Liver (tissue), 9 donors: Measurements from ENCODE around the gene TACO1. TPM values are rescaled to one million over a fixed set of nuclear protein-coding genes. Genes with fewer than 3 reads are reported as not detected.

Source experiments
- DNase-seq: peaks from one replicate; pipeline ENCODE4 v3.0.0-alpha.2; 2017; ENCODE audit warnings: low spot score
- H3K27ac ChIP-seq, 2 donors: one replicate each; pipeline ENCODE4 v1.7.0; 2013; ENCODE audit warnings: inconsistent platforms in 2 of 2, low read length in 2 of 2, control low read depth in 1 of 2, low read depth in 1 of 2, mild to moderate bottlenecking in 1 of 2
- H3K27me3 ChIP-seq, 4 donors: one replicate each; pipeline versions ENCODE4 v1.6.1 to v1.7.0; 2013; ENCODE audit warnings: low read length in 3 of 4, inconsistent platforms in 1 of 4, mild to moderate bottlenecking in 1 of 4, moderate library complexity in 1 of 4; ENCODE audit not compliant: control insufficient read depth in 4 of 4, insufficient read depth in 4 of 4
- H3K36me3 ChIP-seq, 4 donors: one replicate each; pipeline versions ENCODE4 v1.6.1 to v1.7.0; 2013; ENCODE audit warnings: low read length in 3 of 4, mild to moderate bottlenecking in 3 of 4, low read depth in 1 of 4, moderate library complexity in 1 of 4; ENCODE audit not compliant: control insufficient read depth in 4 of 4, insufficient read depth in 3 of 4
- H3K4me1 ChIP-seq, 4 donors: one replicate each; pipeline versions ENCODE4 v1.6.1 to v1.7.0; 2013; ENCODE audit warnings: low read length in 3 of 4, mild to moderate bottlenecking in 3 of 4, moderate library complexity in 1 of 4; ENCODE audit not compliant: control insufficient read depth in 4 of 4, insufficient read depth in 4 of 4
- H3K4me3 ChIP-seq, 3 donors: one replicate each; pipeline versions ENCODE4 v1.6.1 to v1.7.0; 2013; ENCODE audit warnings: low read length in 3 of 3, control low read depth in 1 of 3, low read depth in 1 of 3, mild to moderate bottlenecking in 1 of 3
- H3K9ac ChIP-seq, 2 donors: one replicate each; pipeline ENCODE4 v1.7.0; 2013; ENCODE audit warnings: low read length in 2 of 2, mild to moderate bottlenecking in 2 of 2, moderate library complexity in 2 of 2, control low read depth in 1 of 2, low read depth in 1 of 2
- H3K9me3 ChIP-seq, 4 donors: one replicate each; pipeline versions ENCODE4 v1.6.1 to v1.7.0; 2013; ENCODE audit warnings: low read length in 3 of 4; ENCODE audit not compliant: control insufficient read depth in 4 of 4
- CTCF ChIP-seq: fragments of 150-350 bp; IDR thresholded peaks from 2 replicates; pipeline ENCODE4 v1.5.1; 2017; ENCODE audit warnings: improper control_type of control experiment, low read depth, low read length; ENCODE audit not compliant: missing input control
- EGR1 ChIP-seq, 2 donors: IDR thresholded peaks; 2 replicates each; pipeline ENCODE4 v1.6.1; 2016 to 2018; ENCODE audit warnings: antibody characterized with exemption in 2 of 2, low read depth in 2 of 2
- FOXA1 ChIP-seq: IDR thresholded peaks from 2 replicates; pipeline ENCODE4 v1.6.1; 2016; ENCODE audit warnings: antibody characterized with exemption
- FOXA2 ChIP-seq: IDR thresholded peaks from 2 replicates; pipeline ENCODE4 v1.6.1; 2016; ENCODE audit warnings: antibody characterized with exemption
- HNF4A ChIP-seq, 2 donors: conservative IDR thresholded peaks; 2 replicates each; pipeline ENCODE4 v1.6.1; 2016; ENCODE audit warnings: antibody characterized with exemption in 2 of 2, mild to moderate bottlenecking in 2 of 2
- HNF4G ChIP-seq: IDR thresholded peaks from 2 replicates; pipeline ENCODE4 v1.6.1; 2016; ENCODE audit warnings: antibody characterized with exemption
- JUND ChIP-seq, 2 donors: IDR thresholded peaks; 2 replicates each; pipeline ENCODE4 v1.6.1; 2016; ENCODE audit warnings: antibody characterized with exemption in 2 of 2
- MAX ChIP-seq: IDR thresholded peaks from 2 replicates; pipeline ENCODE4 v1.6.1; 2016; ENCODE audit warnings: antibody characterized with exemption
- NR2F2 ChIP-seq: IDR thresholded peaks from 2 replicates; pipeline ENCODE4 v1.6.1; 2016; ENCODE audit warnings: antibody characterized with exemption
- RAD21 ChIP-seq, 2 donors: IDR thresholded peaks; 2 replicates each; pipeline ENCODE4 v1.6.1; 2016; ENCODE audit warnings: antibody characterized with exemption in 2 of 2, mild to moderate bottlenecking in 2 of 2
- SP1 ChIP-seq: IDR thresholded peaks from 2 replicates; pipeline ENCODE4 v1.6.1; 2018; ENCODE audit warnings: antibody characterized with exemption, mild to moderate bottlenecking
- TAF1 ChIP-seq: conservative IDR thresholded peaks from 2 replicates; pipeline ENCODE4 v1.6.1; 2016; ENCODE audit warnings: antibody characterized with exemption, mild to moderate bottlenecking
- YY1 ChIP-seq: IDR thresholded peaks from 2 replicates; pipeline ENCODE4 v1.6.1; 2016; ENCODE audit warnings: antibody characterized with exemption, mild to moderate bottlenecking
- ZBTB33 ChIP-seq: IDR thresholded peaks from 2 replicates; pipeline ENCODE4 v1.6.1; 2016; ENCODE audit warnings: antibody characterized with exemption
- WGBS: extraction: QIAGEN DNeasy Blood & Tissue Kit; methylation state at CpG from one replicate; pipeline ENCODE4 v1.1.7; 2013; 5-methylcytosine and 5-hydroxymethylcytosine counted together
- polyA plus RNA-seq, 2 donors: library from polyadenylated mRNA; stranded (reverse) in 1 of 2; unstranded in 1 of 2; fragments of 200-250 nt in 1 of 2; fragments of >200 nt in 1 of 2; fragmentation: Nextera tagmentation in 1 of 2; extraction: Ambion mirVana in 1 of 2; gene quantifications; one replicate each; pipeline versions ENCODE4 v1.2.1 to v1.2.3, GENCODE V29; 2013 to 2015
- total RNA-seq, 2 donors: library from RNA; depleted of rRNA; stranded (reverse); fragments of >200 nt; gene quantifications; one replicate each; pipeline ENCODE4 v1.2.3, GENCODE V29; 2014
- TF ChIP-seq, protein P1 (sequence below): IDR thresholded peaks from 2 replicates; pipeline ENCODE4 v1.6.1; 2016; ENCODE audit warnings: antibody characterized with exemption, mild to moderate bottlenecking
- donor health status: healthy.
- donor health status: healthy.
- donor health status: healthy.
- donor health status: healthy.
- donor health status: healthy.

TACO1 gene
- total and polyA plus RNA-seq, 4 donors = 14.3 to 55.8 (median 41.7) TPM

DNA sequence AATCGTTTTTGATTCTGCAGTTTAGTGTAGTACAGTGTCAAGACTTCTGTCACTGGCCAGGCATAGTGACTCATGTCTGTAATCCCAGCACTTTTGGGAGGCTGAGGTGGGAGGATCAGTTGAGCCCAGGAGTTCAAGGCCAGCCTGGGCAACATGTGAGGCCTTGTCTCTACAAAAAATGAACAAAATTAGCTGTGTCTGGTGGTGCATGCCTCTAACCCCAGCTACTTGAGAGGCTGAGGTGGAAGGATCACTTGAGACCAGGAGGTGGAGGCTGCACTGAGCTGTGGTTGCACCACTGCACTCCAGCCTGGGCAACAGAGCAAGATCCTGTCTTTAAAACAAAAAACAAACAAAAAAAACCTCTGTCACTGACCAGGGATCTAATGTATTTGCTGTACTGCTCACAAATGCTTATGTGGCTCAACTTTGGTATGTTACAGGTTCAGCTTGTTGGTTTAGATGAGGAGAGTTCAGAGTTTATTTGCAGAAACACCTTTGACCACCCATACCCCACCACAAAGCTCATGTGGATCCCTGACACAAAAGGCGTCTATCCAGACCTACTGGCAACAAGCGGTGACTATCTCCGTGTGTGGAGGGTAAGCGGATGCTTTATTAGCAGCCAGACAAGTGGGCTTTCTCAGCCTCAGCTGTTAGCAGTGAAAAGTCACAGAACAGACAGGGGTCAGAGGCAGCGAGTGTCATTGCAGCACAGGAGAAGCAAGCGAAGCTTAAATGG, 22.5 kb upstream of the TACO1 start (continued):
- TF ChIP-seq, protein P1, sequence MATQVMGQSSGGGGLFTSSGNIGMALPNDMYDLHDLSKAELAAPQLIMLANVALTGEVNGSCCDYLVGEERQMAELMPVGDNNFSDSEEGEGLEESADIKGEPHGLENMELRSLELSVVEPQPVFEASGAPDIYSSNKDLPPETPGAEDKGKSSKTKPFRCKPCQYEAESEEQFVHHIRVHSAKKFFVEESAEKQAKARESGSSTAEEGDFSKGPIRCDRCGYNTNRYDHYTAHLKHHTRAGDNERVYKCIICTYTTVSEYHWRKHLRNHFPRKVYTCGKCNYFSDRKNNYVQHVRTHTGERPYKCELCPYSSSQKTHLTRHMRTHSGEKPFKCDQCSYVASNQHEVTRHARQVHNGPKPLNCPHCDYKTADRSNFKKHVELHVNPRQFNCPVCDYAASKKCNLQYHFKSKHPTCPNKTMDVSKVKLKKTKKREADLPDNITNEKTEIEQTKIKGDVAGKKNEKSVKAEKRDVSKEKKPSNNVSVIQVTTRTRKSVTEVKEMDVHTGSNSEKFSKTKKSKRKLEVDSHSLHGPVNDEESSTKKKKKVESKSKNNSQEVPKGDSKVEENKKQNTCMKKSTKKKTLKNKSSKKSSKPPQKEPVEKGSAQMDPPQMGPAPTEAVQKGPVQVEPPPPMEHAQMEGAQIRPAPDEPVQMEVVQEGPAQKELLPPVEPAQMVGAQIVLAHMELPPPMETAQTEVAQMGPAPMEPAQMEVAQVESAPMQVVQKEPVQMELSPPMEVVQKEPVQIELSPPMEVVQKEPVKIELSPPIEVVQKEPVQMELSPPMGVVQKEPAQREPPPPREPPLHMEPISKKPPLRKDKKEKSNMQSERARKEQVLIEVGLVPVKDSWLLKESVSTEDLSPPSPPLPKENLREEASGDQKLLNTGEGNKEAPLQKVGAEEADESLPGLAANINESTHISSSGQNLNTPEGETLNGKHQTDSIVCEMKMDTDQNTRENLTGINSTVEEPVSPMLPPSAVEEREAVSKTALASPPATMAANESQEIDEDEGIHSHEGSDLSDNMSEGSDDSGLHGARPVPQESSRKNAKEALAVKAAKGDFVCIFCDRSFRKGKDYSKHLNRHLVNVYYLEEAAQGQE = no peak
- no peak for TF ChIP-seq HNF4G
- no peak for TF ChIP-seq NR2F2
- no peak for TF ChIP-seq HNF4A (conservative IDR thresholded peaks at IDR 0.05)
- TF ChIP-seq YY1 = no peak
- no peak for TF ChIP-seq FOXA1

DNA sequence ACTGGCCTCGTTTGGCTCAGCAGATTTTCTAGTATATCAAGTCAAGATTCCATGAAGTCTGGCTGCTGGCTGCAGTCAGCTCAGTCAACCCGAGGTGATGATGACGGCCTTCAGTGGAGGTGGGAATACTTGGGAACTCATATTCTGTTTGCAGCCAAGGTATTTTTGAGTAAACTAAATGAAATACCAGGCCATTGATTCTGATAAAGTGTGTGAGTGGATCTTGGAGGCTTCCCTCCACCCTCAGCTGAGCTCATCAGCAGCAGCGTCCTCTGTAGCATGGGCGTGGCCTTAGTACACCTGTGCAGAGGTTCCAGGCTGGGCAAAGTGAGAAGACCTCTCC, 22.0 kb upstream of the TACO1 start:
- Histone ChIP-seq H3K4me1 (no peaks in the 10 kb centered on the region), H3K27me3 (no peaks in the 10 kb centered on the region), H3K9ac (no peak overlapping the region), H3K4me3 (no peak overlapping the region), H3K36me3 (peaks cover 0 to 31% (median 20%) of the 10 kb centered on the region in 4 donors), H3K9me3 (no peaks in the 10 kb centered on the region), H3K27ac (no peak overlapping the region)
- TF ChIP-seq FOXA2 = no peak
- TF ChIP-seq CTCF = no peak
- no peak for TF ChIP-seq EGR1 (IDR thresholded peaks at IDR 0.05; ENCODE audit: low read depth in 2 of 2)
- TF ChIP-seq, protein P1 = no peak
- TF ChIP-seq SP1 = no peak
- TF ChIP-seq RAD21 (IDR thresholded peaks at IDR 0.05) = no peak
- no peak for TF ChIP-seq YY1
- TF ChIP-seq TAF1 = no peak
- TF ChIP-seq JUND (IDR thresholded peaks at IDR 0.05) = no peak
- TF ChIP-seq MAX = no peak
- TF ChIP-seq HNF4A (conservative IDR thresholded peaks at IDR 0.05) = no peak
- TF ChIP-seq ZBTB33 = no peak
- TF ChIP-seq FOXA1 = no peak
- 81% methylated on average over 5 of the region's 5 CpGs for WGBS
- DNase-seq = no peak
